Measurements from ENCODE around the gene MACIR.
"Not testable (repeated sequence)": the region's sequence is repeated elsewhere in the genome, so short reads cannot be mapped to it uniquely, and the experiment has no call there.

MACIR gene, protein sequence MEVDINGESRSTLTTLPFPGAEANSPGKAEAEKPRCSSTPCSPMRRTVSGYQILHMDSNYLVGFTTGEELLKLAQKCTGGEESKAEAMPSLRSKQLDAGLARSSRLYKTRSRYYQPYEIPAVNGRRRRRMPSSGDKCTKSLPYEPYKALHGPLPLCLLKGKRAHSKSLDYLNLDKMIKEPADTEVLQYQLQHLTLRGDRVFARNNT

DNA sequence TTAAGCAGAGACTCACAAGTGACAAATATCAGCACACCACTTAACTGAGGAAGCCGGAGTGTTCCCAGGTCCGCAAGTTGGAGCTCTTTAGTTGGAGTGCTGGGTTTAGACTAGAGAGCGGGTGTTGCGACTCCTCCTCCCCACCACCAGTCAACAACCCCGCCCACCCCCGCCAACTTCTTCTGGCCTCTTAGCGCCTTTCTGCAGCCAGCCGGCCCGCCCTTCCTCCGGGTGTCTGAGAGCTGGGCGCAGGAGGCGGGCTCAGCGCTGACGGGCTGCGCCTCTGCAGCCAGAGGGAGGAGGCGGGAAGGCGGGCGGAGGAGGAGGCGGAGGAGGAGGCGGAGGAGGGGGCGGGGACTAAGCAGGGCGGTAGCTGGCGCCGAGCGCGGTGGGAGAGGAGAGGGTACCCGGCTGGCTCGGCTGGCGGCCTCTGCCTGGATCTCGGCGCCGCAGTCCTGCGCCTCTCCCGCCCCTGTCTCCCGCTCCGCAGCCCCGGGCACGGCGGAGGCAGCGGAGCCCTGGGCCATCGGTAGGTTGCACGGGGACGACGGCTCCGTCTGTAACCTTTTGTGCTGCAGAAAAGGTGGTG lies at the start of gene MACIR:
MACIR (plus strand) TSS at position 396 of the 589 bp plus-strand sequence. CDS start 17,157 bp downstream, outside the sequence.
- no peaks in the 10 kb centered on the region for H3K36me3 ChIP-seq (ENCODE audit: control insufficient read depth in 5 of 5, insufficient read depth in 5 of 5, low read length in 5 of 5)
- H3K27ac ChIP-seq (ENCODE audit: low read depth, low read length) = peak within 1 kb of the TSS; percentile 93
- H3K4me1 ChIP-seq (ENCODE audit: control insufficient read depth in 5 of 5, insufficient read depth in 5 of 5, low read length in 5 of 5) = peaks cover 0 to 48% (median 37%) of the 10 kb centered on the region in 5 donors
- peak within 1 kb of the TSS; percentile 48 to 91 (median 82) for H3K9ac ChIP-seq (ENCODE audit: low read length in 5 of 5)
- peak within 1 kb of the TSS; percentile 85 to 99 (median 92) for H3K4me3 ChIP-seq (ENCODE audit: low read depth in 1 of 5, low read length in 5 of 5)
- H3K9me3 ChIP-seq (ENCODE audit: control insufficient read depth in 5 of 5, low read length in 5 of 5) = no peaks in the 10 kb centered on the region
- no peaks in the 10 kb centered on the region for H3K27me3 ChIP-seq (ENCODE audit: control insufficient read depth in 5 of 5, insufficient read depth in 4 of 5, low read length in 5 of 5)

DNA sequence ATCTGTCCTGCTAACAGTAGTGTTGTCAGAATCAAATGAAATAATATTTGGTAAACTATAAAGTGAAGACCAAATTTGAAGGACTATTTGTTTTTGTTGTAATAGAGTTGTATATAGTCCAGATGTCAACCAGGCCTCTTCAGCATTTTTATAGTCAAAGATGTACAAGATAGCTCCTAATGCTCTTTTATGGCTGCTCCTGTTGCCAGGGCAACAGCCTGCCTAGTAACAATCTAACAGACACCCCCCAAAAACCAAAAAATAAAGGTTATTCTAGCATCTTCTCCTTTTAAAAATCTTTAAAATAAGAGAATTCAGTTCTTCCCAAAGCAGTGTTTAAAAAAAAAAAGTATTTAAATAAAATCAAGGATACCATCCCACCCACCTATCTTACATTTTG lies 49.5 kb upstream of the MACIR start:
- Histone ChIP-seq H3K27me3 (ENCODE audit: control insufficient read depth in 5 of 5, insufficient read depth in 4 of 5, low read length in 5 of 5) (no peaks in the 10 kb centered on the region), H3K4me1 (ENCODE audit: control insufficient read depth in 5 of 5, insufficient read depth in 5 of 5, low read length in 5 of 5) (peaks cover 0 to 10% (median 0%) of the 10 kb centered on the region in 5 donors)

DNA sequence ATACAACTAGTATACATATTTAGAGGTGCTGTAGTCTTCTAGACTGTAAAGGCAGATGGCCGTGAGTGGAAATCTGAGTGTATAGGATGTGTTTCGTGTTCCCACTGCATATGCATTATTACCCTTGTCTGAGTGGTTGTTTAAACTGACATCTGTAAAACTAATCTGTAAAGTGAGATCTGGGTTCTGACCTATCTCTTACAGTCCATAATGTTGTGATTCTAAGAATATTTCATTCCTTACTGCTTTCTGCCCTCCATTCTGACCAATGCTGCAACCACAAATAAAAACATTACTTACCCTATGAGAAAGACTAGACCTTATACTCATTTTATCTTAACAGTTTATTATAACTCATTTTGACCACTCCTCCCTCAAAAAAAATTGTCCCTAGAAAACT lies 47.6 kb upstream of the MACIR start:
- peaks cover 0 to 10% (median 0%) of the 10 kb centered on the region in 5 donors for H3K4me1 ChIP-seq (ENCODE audit: control insufficient read depth in 5 of 5, insufficient read depth in 5 of 5, low read length in 5 of 5)
- H3K36me3 ChIP-seq (ENCODE audit: control insufficient read depth in 5 of 5, insufficient read depth in 5 of 5, low read length in 5 of 5) = peaks cover 2 to 8% (median 4%) of the 10 kb centered on the region in 5 donors
- no peaks in the 10 kb centered on the region for H3K9me3 ChIP-seq (ENCODE audit: control insufficient read depth in 5 of 5, low read length in 5 of 5)
- no peak overlapping the region for H3K9ac ChIP-seq (ENCODE audit: low read length in 5 of 5)
- no peaks in the 10 kb centered on the region for H3K27me3 ChIP-seq (ENCODE audit: control insufficient read depth in 5 of 5, insufficient read depth in 4 of 5, low read length in 5 of 5)
- H3K27ac ChIP-seq (ENCODE audit: low read depth, low read length) = no peak overlapping the region
- no peak overlapping the region for H3K4me3 ChIP-seq (ENCODE audit: low read depth in 1 of 5, low read length in 5 of 5)

More for the DNA sequence above, 49.5 kb upstream of the MACIR start:
- Histone ChIP-seq H3K9ac (ENCODE audit: low read length in 5 of 5) (no peak overlapping the region), H3K27ac (ENCODE audit: low read depth, low read length) (no peak overlapping the region), H3K9me3 (ENCODE audit: control insufficient read depth in 5 of 5, low read length in 5 of 5) (no peaks in the 10 kb centered on the region), H3K4me3 (ENCODE audit: low read depth in 1 of 5, low read length in 5 of 5) (no peak overlapping the region), H3K36me3 (ENCODE audit: control insufficient read depth in 5 of 5, insufficient read depth in 5 of 5, low read length in 5 of 5) (peaks cover 3 to 13% (median 7%) of the 10 kb centered on the region in 5 donors)

DNA sequence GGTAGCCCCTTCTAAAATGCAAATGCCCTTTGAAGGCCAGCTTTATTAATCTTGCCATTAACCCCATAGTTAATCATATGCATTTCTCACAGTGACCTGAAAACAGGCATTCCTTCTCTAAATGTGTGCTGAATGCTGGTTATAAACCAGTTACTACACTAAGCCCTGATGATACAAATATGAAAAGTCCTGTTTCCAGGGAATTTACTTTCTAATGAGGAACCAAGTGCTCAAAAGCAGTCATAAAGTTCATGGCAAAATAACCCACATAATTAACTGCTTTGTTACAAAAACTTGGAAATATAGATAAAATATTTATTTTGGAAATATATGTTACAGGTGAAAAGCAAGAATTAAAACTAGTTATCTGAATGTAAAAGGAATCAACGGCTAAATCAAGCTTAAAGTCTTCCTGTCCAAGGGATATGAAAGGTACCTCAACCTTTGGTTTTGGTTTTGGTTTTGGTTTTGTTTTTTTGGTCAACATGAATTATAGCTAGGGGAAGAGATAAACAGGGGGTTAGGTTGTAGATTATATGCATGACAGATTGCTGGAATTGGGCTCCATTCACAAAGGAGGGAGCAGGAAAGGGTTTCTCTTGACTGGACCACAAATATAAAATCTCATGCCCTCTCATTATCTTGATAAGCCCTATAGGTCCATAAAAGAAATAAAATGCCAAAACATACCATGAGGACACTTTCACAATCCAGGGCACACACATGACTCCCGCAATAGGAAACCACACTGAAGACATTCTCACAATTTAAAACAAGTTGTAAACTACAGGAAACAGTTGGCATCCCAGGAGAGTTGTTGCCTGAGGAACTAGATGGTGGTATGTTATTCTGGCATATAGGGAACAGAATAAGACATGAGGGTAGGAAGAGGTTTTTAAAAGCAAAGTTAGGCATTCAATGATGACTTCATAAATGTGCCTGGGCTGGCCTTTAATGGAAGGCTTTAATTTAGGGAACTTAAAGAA lies 46.7 kb upstream of the MACIR start:
- no peak overlapping the region for H3K27ac ChIP-seq (ENCODE audit: low read depth, low read length)
- peak overlapping the region in 3 of 5 donors; percentile 0 to 34 (median 9) for H3K4me3 ChIP-seq (ENCODE audit: low read depth in 1 of 5, low read length in 5 of 5)

DNA sequence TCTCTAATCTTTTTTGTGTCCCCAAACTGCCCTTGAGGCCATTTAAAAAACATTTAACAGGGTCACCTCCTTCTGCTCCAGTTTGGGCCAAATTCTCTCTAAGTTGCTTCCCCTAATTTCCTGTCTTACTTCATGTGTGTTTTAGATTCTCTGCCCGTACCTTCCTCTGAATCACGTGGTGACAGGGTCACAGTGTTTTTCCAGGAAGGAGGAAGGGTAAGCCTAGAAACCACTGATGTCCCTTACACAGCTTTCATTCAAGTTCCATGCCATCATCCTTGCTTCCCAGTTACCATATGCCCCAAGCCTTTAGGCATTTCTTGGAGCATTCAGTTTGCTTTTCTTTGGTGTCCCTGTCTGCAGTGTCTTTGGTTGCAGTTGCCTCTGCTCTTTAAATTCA lies 42.4 kb upstream of the MACIR start:
- Histone ChIP-seq H3K4me3 (ENCODE audit: low read depth in 1 of 5, low read length in 5 of 5) (no peak overlapping the region), H3K36me3 (ENCODE audit: control insufficient read depth in 5 of 5, insufficient read depth in 5 of 5, low read length in 5 of 5) (no peaks in the 10 kb centered on the region), H3K27ac (ENCODE audit: low read depth, low read length) (no peak overlapping the region), H3K9ac (ENCODE audit: low read length in 5 of 5) (no peak overlapping the region), H3K27me3 (ENCODE audit: control insufficient read depth in 5 of 5, insufficient read depth in 4 of 5, low read length in 5 of 5) (no peaks in the 10 kb centered on the region), H3K4me1 (ENCODE audit: control insufficient read depth in 5 of 5, insufficient read depth in 5 of 5, low read length in 5 of 5) (peaks cover 0 to 5% (median 0%) of the 10 kb centered on the region in 5 donors), H3K9me3 (ENCODE audit: control insufficient read depth in 5 of 5, low read length in 5 of 5) (no peaks in the 10 kb centered on the region)

More for the DNA sequence above, 46.7 kb upstream of the MACIR start:
- Histone ChIP-seq H3K36me3 (ENCODE audit: control insufficient read depth in 5 of 5, insufficient read depth in 5 of 5, low read length in 5 of 5) (peaks cover 0 to 6% (median 0%) of the 10 kb centered on the region in 5 donors), H3K27me3 (ENCODE audit: control insufficient read depth in 5 of 5, insufficient read depth in 4 of 5, low read length in 5 of 5) (no peaks in the 10 kb centered on the region), H3K9ac (ENCODE audit: low read length in 5 of 5) (peak overlapping the region in 1 of 5 donors; percentile 11), H3K4me1 (ENCODE audit: control insufficient read depth in 5 of 5, insufficient read depth in 5 of 5, low read length in 5 of 5) (peaks cover 0 to 10% (median 0%) of the 10 kb centered on the region in 5 donors), H3K9me3 (ENCODE audit: control insufficient read depth in 5 of 5, low read length in 5 of 5) (no peaks in the 10 kb centered on the region)

DNA sequence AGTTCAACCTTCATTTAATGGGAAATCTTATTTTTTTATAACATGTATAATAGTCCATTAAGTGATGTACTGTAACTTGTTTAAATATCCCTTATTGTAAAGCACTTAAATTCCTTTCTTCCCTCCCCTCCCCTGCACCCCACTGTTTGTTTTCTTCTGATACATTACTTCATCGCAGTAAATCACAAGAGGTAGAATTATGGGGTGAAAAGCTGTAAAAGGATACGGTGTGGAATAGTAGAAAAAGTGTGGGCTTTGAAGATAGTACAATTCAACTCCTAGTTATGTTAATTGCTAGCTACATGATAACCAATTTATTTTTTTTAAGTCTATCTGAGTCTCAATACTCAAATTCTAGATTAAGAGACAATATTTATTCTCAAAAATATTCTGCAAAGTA lies 41.9 kb upstream of the MACIR start:
- Histone ChIP-seq H3K36me3 (ENCODE audit: control insufficient read depth in 5 of 5, insufficient read depth in 5 of 5, low read length in 5 of 5) (no peaks in the 10 kb centered on the region), H3K4me1 (ENCODE audit: control insufficient read depth in 5 of 5, insufficient read depth in 5 of 5, low read length in 5 of 5) (peaks cover 0 to 5% (median 0%) of the 10 kb centered on the region in 5 donors), H3K27ac (ENCODE audit: low read depth, low read length) (no peak overlapping the region), H3K9ac (ENCODE audit: low read length in 5 of 5) (no peak overlapping the region), H3K9me3 (ENCODE audit: control insufficient read depth in 5 of 5, low read length in 5 of 5) (no peaks in the 10 kb centered on the region), H3K4me3 (ENCODE audit: low read depth in 1 of 5, low read length in 5 of 5) (no peak overlapping the region), H3K27me3 (ENCODE audit: control insufficient read depth in 5 of 5, insufficient read depth in 4 of 5, low read length in 5 of 5) (no peaks in the 10 kb centered on the region)

DNA sequence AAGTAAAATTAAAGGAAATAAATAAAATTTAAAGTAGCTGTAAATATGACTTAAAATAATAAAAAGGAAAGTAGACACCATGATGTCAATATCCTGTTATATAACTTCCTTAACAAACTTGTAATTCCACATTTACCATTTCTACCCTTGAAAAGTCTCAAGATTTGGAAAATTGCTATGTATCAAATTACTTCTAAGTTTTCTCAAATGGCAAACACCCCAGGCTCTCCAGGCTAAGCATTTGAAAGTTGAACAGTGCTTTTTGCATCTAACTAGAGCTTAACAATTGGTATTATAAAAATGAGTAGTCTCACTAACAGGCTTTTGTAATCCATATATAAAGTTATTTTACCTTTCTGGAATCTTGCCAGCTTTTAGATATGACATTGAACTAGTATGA lies 41.5 kb upstream of the MACIR start:
- Histone ChIP-seq H3K9ac (ENCODE audit: low read length in 5 of 5) (no peak overlapping the region), H3K9me3 (ENCODE audit: control insufficient read depth in 5 of 5, low read length in 5 of 5) (no peaks in the 10 kb centered on the region), H3K4me3 (ENCODE audit: low read depth in 1 of 5, low read length in 5 of 5) (no peak overlapping the region), H3K36me3 (ENCODE audit: control insufficient read depth in 5 of 5, insufficient read depth in 5 of 5, low read length in 5 of 5) (no peaks in the 10 kb centered on the region), H3K27ac (ENCODE audit: low read depth, low read length) (no peak overlapping the region), H3K27me3 (ENCODE audit: control insufficient read depth in 5 of 5, insufficient read depth in 4 of 5, low read length in 5 of 5) (no peaks in the 10 kb centered on the region), H3K4me1 (ENCODE audit: control insufficient read depth in 5 of 5, insufficient read depth in 5 of 5, low read length in 5 of 5) (peaks cover 0 to 1% (median 0%) of the 10 kb centered on the region in 5 donors)

DNA sequence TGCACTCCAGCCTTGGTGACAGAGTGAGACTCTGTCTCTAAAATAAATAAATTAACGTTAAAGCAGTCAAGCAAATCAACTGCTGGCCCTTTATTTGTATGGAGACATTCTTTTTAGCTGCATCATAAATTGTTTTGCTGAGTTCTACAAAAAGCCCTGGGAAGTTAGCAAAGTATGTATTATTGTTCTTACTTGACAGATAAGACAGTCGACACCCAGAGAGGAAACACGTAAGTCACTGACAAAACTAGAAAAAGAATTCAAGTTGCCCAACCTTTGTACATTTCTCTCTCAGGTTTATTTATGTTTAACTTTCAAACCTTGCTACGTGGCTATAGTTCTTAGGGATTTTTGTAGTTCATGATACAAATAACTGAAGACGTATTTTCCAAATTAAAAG lies 40.4 kb upstream of the MACIR start:
- H3K4me1 ChIP-seq (ENCODE audit: control insufficient read depth in 5 of 5, insufficient read depth in 5 of 5, low read length in 5 of 5) = no peaks in the 10 kb centered on the region

DNA sequence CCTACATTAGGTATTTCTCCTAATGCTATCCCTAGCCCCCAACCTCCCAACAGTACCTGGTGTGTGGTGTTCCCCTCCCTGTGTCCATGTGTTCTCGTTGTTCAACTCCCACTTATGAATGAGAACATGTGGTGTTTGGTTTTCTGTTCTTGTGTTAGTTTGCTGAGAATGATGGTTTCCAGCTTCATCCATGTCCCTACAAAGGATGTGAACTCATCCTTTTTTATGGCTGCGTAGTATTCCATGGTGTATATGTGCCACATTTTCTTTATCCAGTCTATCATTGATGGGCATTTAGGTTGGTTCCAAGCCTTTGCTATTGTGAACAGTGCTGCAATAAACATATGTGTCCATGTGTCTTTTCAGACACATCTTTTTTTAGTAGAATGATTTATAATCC lies 39.5 kb upstream of the MACIR start:
- H3K4me3 ChIP-seq (ENCODE audit: low read depth in 1 of 5, low read length in 5 of 5); H3K4me1 ChIP-seq (ENCODE audit: control insufficient read depth in 5 of 5, insufficient read depth in 5 of 5, low read length in 5 of 5); H3K27ac ChIP-seq (ENCODE audit: low read depth, low read length); H3K27me3 ChIP-seq (ENCODE audit: control insufficient read depth in 5 of 5, insufficient read depth in 4 of 5, low read length in 5 of 5); H3K9me3 ChIP-seq (ENCODE audit: control insufficient read depth in 5 of 5, low read length in 5 of 5); H3K9ac ChIP-seq (ENCODE audit: low read length in 5 of 5); H3K36me3 ChIP-seq (ENCODE audit: control insufficient read depth in 5 of 5, insufficient read depth in 5 of 5, low read length in 5 of 5): not testable (repeated sequence)

More for the DNA sequence above, 40.4 kb upstream of the MACIR start:
- no peaks in the 10 kb centered on the region for H3K9me3 ChIP-seq (ENCODE audit: control insufficient read depth in 5 of 5, low read length in 5 of 5)
- H3K27me3 ChIP-seq (ENCODE audit: control insufficient read depth in 5 of 5, insufficient read depth in 4 of 5, low read length in 5 of 5) = no peaks in the 10 kb centered on the region
- H3K9ac ChIP-seq (ENCODE audit: low read length in 5 of 5) = no peak overlapping the region
- no peaks in the 10 kb centered on the region for H3K36me3 ChIP-seq (ENCODE audit: control insufficient read depth in 5 of 5, insufficient read depth in 5 of 5, low read length in 5 of 5)
- no peak overlapping the region for H3K27ac ChIP-seq (ENCODE audit: low read depth, low read length)
- H3K4me3 ChIP-seq (ENCODE audit: low read depth in 1 of 5, low read length in 5 of 5) = no peak overlapping the region
